HG02588 (cell line): Measurements from ENCODE around the gene FRMD8.
"Not testable (repeated sequence)": the region's sequence is repeated elsewhere in the genome, so short reads cannot be mapped to it uniquely, and the experiment has no call there.

Source experiments
- ATAC-seq: cut with Tn5 transposase; IDR thresholded peaks from one replicate; pipeline ENCODE4 v1.9.1; 2021; ENCODE audit warnings: mild to moderate bottlenecking, moderate library complexity; ENCODE audit not compliant: unreplicated experiment

Gene FRMD8

GRCh38 chr11:65411681-65412070, 25.2 kb downstream of the FRMD8 start:
- ATAC-seq, result no peak

- ATAC-seq, result no peak
Measured at GRCh38 chr11:65412271-65413076, 26.0 kb downstream of the FRMD8 start.

GRCh38 chr11:65413077-65413664, 26.7 kb downstream of the FRMD8 start:
- not testable (repeated sequence) for ATAC-seq

- no peak for ATAC-seq
Measured at GRCh38 chr11:65414776-65415498, 28.5 kb downstream of the FRMD8 start.

GRCh38 chr11:65415499-65416340, 29.3 kb downstream of the FRMD8 start:
- no peak for ATAC-seq

DNA sequence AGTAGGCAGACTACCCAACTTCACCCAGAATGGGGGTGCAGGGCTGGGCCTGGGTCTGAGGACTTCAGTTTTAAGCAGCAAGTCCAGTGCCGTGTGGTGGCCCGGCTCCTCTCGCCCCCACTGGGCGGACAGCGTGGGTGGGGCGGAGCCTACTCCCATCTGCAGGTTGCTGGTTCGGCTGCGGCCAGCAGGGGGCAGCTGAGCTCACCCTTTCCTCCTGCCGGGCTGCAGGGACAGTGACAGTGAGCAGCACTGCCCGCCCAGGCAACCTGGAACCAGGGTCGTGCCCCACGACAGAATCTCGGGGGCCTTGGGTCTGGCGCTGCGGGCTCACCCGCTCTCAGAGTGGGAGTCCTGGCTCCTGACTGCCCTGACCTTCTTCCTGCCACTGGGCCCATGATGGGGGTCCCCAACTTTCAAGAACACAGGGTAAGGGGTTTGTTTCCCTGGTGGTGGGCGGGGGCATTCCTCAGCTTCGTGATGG, 29.9 kb downstream of the FRMD8 start:
- ATAC-seq, result peak; percentile 34

GRCh38 chr11:65416841-65417701, 30.6 kb downstream of the FRMD8 start:
- no peak for ATAC-seq

GRCh38 chr11:65417702-65418430, 31.4 kb downstream of the FRMD8 start:
- no peak for ATAC-seq

GRCh38 chr11:65418431-65418680, 31.9 kb downstream of the FRMD8 start:
- no peak for ATAC-seq

GRCh38 chr11:65418681-65419459, 32.4 kb downstream of the FRMD8 start:
- ATAC-seq, result peak; percentile 30

- ATAC-seq, result no peak
Measured at GRCh38 chr11:65419460-65419771, 33.0 kb downstream of the FRMD8 start.

DNA sequence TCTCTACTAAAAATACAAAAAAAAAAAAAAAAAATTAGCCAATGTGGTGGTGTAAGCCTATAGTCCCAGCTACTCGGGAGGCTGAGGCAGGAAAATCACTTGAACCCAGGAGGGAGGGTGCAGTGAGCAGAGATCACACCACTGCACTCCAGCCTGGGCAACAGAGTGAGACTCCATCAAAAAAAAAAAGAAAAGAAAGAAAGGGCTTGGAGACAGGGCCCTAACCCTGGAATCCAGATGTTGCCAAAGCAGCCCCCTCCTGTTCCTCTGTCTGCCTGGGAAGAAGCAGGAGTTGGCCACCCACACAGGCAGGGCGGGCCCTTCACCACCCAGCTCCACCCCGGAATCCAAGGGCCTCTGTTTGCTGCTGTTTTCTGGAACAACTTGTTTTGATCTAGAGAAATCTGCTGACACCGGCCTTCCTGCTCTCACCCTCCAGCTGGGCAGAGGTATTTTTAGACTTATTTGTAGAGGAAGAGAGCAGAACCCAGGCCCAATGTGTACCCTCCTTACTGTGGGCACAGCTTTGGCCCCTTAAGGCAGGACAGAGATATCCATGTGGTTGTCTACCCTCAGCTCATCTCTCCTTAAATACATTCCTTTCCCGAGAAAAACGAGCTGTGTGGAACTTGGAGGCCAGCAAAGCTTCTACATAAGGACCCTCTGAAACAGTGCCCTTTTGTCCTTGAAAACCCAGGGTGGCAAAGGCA, 33.5 kb downstream of the FRMD8 start:
- ATAC-seq, result no peak

GRCh38 chr11:65420506-65420905, 34.1 kb downstream of the FRMD8 start:
- ATAC-seq, result no peak

DNA sequence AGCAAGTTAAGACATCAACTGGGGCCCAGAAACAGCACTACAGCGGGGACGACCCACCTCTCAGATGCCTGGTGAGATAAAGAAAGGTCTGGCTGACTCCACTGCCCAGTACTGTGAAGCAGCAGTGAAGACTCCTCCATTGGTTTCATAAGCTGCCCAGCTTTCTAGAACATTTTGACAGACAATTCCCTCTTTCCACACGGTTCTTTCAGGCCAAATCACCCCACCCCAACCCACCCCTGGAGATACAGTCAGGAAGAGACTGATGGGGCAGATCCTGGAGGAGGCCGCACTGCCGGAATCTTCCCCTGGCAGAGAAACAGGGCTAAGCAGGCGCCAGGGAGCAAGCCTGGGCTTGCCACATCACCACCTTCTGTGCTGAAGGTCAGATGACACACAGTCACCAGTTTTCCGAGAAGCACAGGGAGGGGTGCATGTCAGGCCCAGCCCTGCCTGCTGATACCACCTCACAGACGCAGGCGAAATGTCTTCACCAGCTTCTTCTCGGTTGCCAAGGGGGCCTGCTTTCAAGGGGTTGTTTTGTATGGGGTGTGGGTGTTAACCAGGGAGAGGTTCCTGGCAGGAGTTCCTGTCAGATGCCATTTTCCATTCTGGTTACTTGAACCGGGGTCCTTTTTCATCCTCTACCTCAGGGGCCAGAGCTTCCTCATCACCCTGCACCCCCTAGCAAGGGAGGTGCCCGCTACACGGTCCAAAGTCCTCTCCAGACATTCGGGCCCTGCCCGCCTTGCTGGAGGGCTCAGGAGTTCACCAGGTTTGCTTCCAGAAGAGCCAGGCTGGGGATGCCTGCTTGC, 34.7 kb downstream of the FRMD8 start:
- no peak for ATAC-seq

DNA sequence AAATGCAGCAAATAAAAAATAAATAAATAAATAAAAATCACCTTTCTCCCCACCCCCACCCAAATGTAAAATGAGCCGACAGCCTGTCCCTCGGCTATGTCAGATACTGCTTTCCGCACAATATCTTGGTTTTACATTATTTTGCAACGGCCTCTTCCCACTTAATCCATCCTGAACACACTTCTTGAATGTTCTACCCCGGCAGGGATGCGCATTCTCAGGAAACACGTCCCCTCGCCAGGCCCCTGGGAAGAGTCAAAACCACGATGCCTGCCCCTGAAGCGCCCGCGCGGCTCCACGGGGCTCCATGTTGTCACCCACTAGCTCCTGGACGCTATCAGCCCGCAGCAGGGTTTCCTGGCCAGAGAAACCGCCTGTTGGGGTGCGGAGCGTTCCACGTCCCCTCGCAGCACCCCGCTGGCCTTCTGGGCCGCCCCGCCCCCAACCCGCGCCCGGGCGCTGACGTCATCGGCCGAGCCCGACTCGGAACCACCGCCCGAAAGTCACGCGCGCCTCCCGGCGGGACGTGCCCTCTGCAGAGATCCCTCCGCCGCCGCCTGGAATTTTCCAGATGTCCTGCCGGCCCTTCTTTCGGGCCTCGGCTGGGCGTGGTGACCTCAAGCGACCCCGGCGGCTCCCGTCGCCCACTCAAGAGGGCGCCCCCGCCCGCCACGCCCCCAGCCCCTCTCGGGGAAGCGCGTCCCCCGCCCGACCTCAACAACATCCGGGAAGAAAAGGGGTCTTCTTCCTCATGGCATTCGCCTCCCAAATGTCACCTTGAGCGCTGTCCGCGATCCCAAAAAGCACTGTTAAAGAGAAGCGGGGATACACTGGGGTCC, 35.6 kb downstream of the FRMD8 start:
- ATAC-seq, result peak; percentile 25

GRCh38 chr11:65422633-65423515, 36.4 kb downstream of the FRMD8 start, which contains the start of gene NEAT1:
Gene NEAT1 (plus strand): TSS chr11:65422798.
- ATAC-seq, result no peak
